GM06990 (cell line): ENCODE measurements around the gene RAB8B.

ENCODE experiments used
- DNase-seq: peaks from one replicate; pipeline ENCODE4 v3.0.0-alpha.2; 2011; ENCODE audit not compliant: insufficient read length; ENCODE audit errors: extremely low read depth
- H3K27me3 ChIP-seq: replicated peaks from 2 replicates; pipeline ENCODE4 v1.6.0; 2011; ENCODE audit warnings: low read length; ENCODE audit not compliant: control insufficient read depth, insufficient read depth
- H3K36me3 ChIP-seq: 2 replicates; pipeline ENCODE4 v1.5.1; 2011; ENCODE audit warnings: low read length; ENCODE audit not compliant: control insufficient read depth, insufficient read depth
- H3K4me3 ChIP-seq: replicated peaks from 2 replicates; pipeline ENCODE4 v1.5.1; 2011; ENCODE audit warnings: low read depth, mild to moderate bottlenecking, control low read depth, low read length
- CTCF ChIP-seq: IDR thresholded peaks from 2 replicates; pipeline ENCODE4 v1.5.1; 2011; ENCODE audit warnings: low read length, control low read depth, mild to moderate bottlenecking, inconsistent platforms; ENCODE audit not compliant: insufficient read depth, poor library complexity, severe bottlenecking

Gene RAB8B

GRCh38 chr15:63196842-63197241 is 7.4 kb downstream of the RAB8B start:
- Histone ChIP-seq H3K36me3 (peaks cover 3% of the 10 kb centered on the region), H3K4me3 (no peak overlapping the region), H3K27me3 (no peaks in the 10 kb centered on the region)
- DNase-seq: no peak
- no peak for TF ChIP-seq CTCF

GRCh38 chr15:63197626-63198025 is 8.2 kb downstream of the RAB8B start:
- H3K36me3 ChIP-seq: peaks cover 3% of the 10 kb centered on the region
- no peak for TF ChIP-seq CTCF

DNA sequence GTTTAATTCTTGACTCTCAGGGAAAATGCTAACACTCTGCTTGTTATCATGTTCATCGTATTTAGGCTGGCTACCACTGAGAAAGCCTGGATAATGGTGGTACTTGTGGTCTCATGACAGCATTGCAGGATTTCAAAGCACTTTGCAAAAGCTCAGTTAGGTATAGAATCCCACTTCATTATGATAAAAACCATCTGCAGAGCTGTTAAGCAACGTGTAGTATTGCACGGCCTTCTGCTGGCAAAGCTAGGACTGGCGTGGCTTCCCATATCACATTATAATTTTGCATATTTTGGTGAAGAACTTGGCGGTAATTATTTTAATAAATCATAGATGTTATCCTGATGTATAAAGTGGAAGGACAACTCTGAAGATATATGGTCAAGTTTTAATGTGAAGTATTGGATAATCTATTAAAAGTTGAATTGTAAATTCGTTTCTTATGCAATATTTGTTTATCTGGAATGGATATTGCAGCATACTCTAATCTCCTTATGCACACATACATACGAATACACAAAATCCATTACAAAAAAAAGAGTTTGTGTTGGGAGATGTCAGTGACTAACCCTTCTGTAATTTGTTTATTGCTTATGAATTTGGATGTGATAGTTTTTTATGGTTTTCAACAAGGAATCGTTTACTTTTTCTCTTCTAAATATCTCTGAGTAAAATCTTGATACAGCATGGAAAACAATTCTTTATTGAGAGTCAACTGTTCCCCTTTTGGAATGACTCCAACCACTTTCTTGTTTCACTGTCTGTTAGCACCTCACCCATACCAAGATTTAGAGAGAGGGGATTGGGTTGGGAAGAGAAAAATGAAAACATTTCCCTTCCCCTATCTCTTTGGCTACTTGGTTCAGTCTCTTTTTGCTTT is 9.2 kb downstream of the RAB8B start:
- Histone ChIP-seq H3K27me3 (no peaks in the 10 kb centered on the region), H3K36me3 (peaks cover 3% of the 10 kb centered on the region), H3K4me3 (no peak overlapping the region)
- TF ChIP-seq CTCF: no peak
- no peak for DNase-seq

More at GRCh38 chr15:63197626-63198025, 8.2 kb downstream of the RAB8B start:
- H3K27me3 ChIP-seq: no peaks in the 10 kb centered on the region
- no peak for DNase-seq
- no peak overlapping the region for H3K4me3 ChIP-seq

GRCh38 chr15:63200464-63201249 is 11.3 kb downstream of the RAB8B start:
- Histone ChIP-seq H3K36me3 (peaks cover 3% of the 10 kb centered on the region), H3K4me3 (no peak overlapping the region), H3K27me3 (no peaks in the 10 kb centered on the region)
- TF ChIP-seq CTCF: no peak
- no peak for DNase-seq

GRCh38 chr15:63202861-63203260 is 13.5 kb downstream of the RAB8B start:
- TF ChIP-seq CTCF: no peak
- H3K27me3 ChIP-seq: no peaks in the 10 kb centered on the region
- peaks cover 2% of the 10 kb centered on the region; the same call in 1 of the 2 replicates for H3K36me3 ChIP-seq
- H3K4me3 ChIP-seq: no peak overlapping the region
- DNase-seq: no peak
